Loucy (cell line): ENCODE data around the gene PIK3C3.

ENCODE experiments used
- H2AFZ ChIP-seq: fragments of 200-600 bp; sonication (generic); 2 replicates; pipeline ENCODE4 v1.6.0; 2016; ENCODE audit warnings: antibody characterized with exemption, mild to moderate bottlenecking, low read length, moderate library complexity
- H3F3A ChIP-seq: fragments of 200-600 bp; 2 replicates; pipeline ENCODE4 v1.6.0; 2016; ENCODE audit warnings: antibody characterized with exemption, low read depth, mild to moderate bottlenecking
- H3K27me3 ChIP-seq: fragments of 200-600 bp; sonication (generic); 2 replicates; pipeline ENCODE4 v1.6.1; 2014; ENCODE audit warnings: low read length, mild to moderate bottlenecking; ENCODE audit not compliant: insufficient read depth, poor library complexity, severe bottlenecking
- H3K36me3 ChIP-seq: fragments of 200-600 bp; sonication (generic); 2 replicates; pipeline ENCODE4 v1.6.1; 2016; ENCODE audit warnings: low read length; ENCODE audit not compliant: insufficient read depth
- H3K4me1 ChIP-seq: fragments of 200-600 bp; sonication (generic); 2 replicates; pipeline ENCODE4 v1.5.1; 2014; ENCODE audit warnings: low read length, mild to moderate bottlenecking; ENCODE audit not compliant: insufficient read depth, poor library complexity, severe bottlenecking
- H3K4me2 ChIP-seq: fragments of 200-600 bp; sonication (generic); 2 replicates; pipeline ENCODE4 v1.6.0; 2014; ENCODE audit warnings: antibody characterized with exemption, low read length, low read depth, mild to moderate bottlenecking; ENCODE audit not compliant: poor library complexity, severe bottlenecking
- H3K4me3 ChIP-seq: fragments of 200-600 bp; sonication (generic); 2 replicates; pipeline ENCODE4 v1.5.1; 2014; ENCODE audit warnings: low read length, mild to moderate bottlenecking, mixed read lengths; ENCODE audit not compliant: poor library complexity, severe bottlenecking
- H3K79me2 ChIP-seq: fragments of 200-600 bp; sonication (generic); 2 replicates; pipeline ENCODE4 v1.6.1; 2014; ENCODE audit warnings: low read length; ENCODE audit not compliant: insufficient read depth
- H3K9ac ChIP-seq: fragments of 200-600 bp; sonication (generic); 2 replicates; pipeline ENCODE4 v1.6.0; 2014; ENCODE audit warnings: mild to moderate bottlenecking, low read depth, low read length, moderate library complexity; ENCODE audit not compliant: poor library complexity, severe bottlenecking
- H3K9me2 ChIP-seq: fragments of 200-600 bp; sonication (generic); replicated peaks from 2 replicates; pipeline ENCODE4 v1.6.1; 2016; ENCODE audit warnings: low read depth, low read length, mixed read lengths
- H3K9me3 ChIP-seq: fragments of 200-600 bp; sonication (generic); 2 replicates; pipeline ENCODE4 v1.6.1; 2014; ENCODE audit warnings: mild to moderate bottlenecking, antibody characterized with exemption, low read length, low read depth; ENCODE audit not compliant: insufficient read depth
- H4K20me1 ChIP-seq: fragments of 200-600 bp; sonication (generic); 2 replicates; pipeline ENCODE4 v1.6.0; 2014; ENCODE audit warnings: antibody characterized with exemption, low read length, mild to moderate bottlenecking; ENCODE audit not compliant: insufficient read depth, poor library complexity, severe bottlenecking
- CTCF ChIP-seq: fragments of 200-600 bp; sonication (generic); conservative IDR thresholded peaks from 2 replicates; pipeline ENCODE4 v1.5.1; 2014; ENCODE audit warnings: mild to moderate bottlenecking, antibody characterized with exemption, low read length
- EZH2phosphoT487 ChIP-seq: fragments of 200-600 bp; IDR thresholded peaks from 2 replicates; pipeline ENCODE4 v1.6.1; 2018; ENCODE audit warnings: antibody characterized with exemption, mild to moderate bottlenecking, moderate library complexity, borderline replicate concordance

The PIK3C3 gene

GRCh38 chr18:42082415-42083234 lies 127.6 kb downstream of the PIK3C3 start:
- no peaks in the 10 kb centered on the region for H3K9me3 ChIP-seq
- H3F3A ChIP-seq, result no peaks in the 10 kb centered on the region
- H3K79me2 ChIP-seq, result no peaks in the 10 kb centered on the region
- H3K4me1 ChIP-seq, result peaks cover 6% of the 10 kb centered on the region
- H2AFZ ChIP-seq, result no peak overlapping the region
- H4K20me1 ChIP-seq, result peaks cover 4% of the 10 kb centered on the region
- H3K36me3 ChIP-seq, result peaks cover 40% of the 10 kb centered on the region; the same call in 1 of the 2 replicates
- no peak overlapping the region for H3K9ac ChIP-seq
- H3K4me2 ChIP-seq, result no peak overlapping the region
- TF ChIP-seq EZH2phosphoT487, result no peak
- no peak for TF ChIP-seq CTCF
- no peak overlapping the region for H3K4me3 ChIP-seq
- no peaks in the 10 kb centered on the region for H3K9me2 ChIP-seq
- no peaks in the 10 kb centered on the region for H3K27me3 ChIP-seq

- Histone ChIP-seq H4K20me1 (no peaks in the 10 kb centered on the region), H3K79me2 (no peaks in the 10 kb centered on the region), H3K9me3 (no peaks in the 10 kb centered on the region), H3K4me1 (no peaks in the 10 kb centered on the region), H3F3A (no peaks in the 10 kb centered on the region), H3K36me3 (peaks cover 23% of the 10 kb centered on the region; the same call in 1 of the 2 replicates), H3K4me2 (no peak overlapping the region), H3K4me3 (no peak overlapping the region), H2AFZ (no peak overlapping the region), H3K27me3 (no peaks in the 10 kb centered on the region), H3K9me2 (no peaks in the 10 kb centered on the region), H3K9ac (no peak overlapping the region)
- TF ChIP-seq EZH2phosphoT487, result no peak
- TF ChIP-seq CTCF, result no peak
Measured at GRCh38 chr18:42086288-42086687, 131.3 kb downstream of the PIK3C3 start.

GRCh38 chr18:42087235-42087634 lies 132.2 kb downstream of the PIK3C3 start:
- Histone ChIP-seq H4K20me1 (no peaks in the 10 kb centered on the region), H3K4me1 (no peaks in the 10 kb centered on the region), H3F3A (no peaks in the 10 kb centered on the region), H3K27me3 (no peaks in the 10 kb centered on the region), H3K4me2 (no peak overlapping the region), H3K9me2 (no peaks in the 10 kb centered on the region), H3K4me3 (no peak overlapping the region), H2AFZ (no peak overlapping the region), H3K36me3 (peaks cover 13% of the 10 kb centered on the region; the same call in 1 of the 2 replicates), H3K9me3 (no peaks in the 10 kb centered on the region), H3K9ac (no peak overlapping the region), H3K79me2 (no peaks in the 10 kb centered on the region)
- TF ChIP-seq CTCF (no peak), EZH2phosphoT487 (no peak)
